T-helper 9 cell (primary cell): ENCODE measurements around the gene TROAP.

ENCODE experiments used
- DNase-seq: peaks from one replicate; pipeline ENCODE4 v3.0.0-alpha.2; 2020

The TROAP gene

DNA sequence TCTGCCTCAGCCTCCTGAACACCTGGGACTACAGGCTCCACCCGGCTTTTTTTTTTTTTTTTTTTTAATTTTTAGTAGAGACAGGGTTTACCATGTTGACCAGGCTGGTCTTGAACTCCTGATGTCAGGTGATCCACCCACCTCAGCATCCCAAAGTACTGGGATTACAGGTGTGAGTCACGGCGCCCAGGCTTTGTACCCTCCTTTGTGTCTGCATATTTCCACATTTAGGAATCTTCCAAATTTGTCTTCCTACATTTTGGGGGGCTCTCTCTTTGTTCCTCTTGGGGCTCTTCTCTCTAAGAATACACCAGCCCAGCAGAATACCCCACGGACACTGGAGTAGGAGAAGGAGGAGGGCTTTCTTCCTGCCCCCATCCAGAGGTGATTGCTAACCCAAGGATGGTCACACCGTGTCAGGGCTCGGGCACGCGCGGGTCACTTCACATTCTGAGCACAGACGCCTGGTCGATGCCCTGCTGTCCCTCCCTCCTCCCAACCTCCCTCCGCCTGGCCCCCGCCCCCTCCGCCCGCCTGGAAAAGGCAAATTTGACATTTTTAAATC is 21.5 kb downstream of the TROAP start:
- DNase-seq: no peak

DNA sequence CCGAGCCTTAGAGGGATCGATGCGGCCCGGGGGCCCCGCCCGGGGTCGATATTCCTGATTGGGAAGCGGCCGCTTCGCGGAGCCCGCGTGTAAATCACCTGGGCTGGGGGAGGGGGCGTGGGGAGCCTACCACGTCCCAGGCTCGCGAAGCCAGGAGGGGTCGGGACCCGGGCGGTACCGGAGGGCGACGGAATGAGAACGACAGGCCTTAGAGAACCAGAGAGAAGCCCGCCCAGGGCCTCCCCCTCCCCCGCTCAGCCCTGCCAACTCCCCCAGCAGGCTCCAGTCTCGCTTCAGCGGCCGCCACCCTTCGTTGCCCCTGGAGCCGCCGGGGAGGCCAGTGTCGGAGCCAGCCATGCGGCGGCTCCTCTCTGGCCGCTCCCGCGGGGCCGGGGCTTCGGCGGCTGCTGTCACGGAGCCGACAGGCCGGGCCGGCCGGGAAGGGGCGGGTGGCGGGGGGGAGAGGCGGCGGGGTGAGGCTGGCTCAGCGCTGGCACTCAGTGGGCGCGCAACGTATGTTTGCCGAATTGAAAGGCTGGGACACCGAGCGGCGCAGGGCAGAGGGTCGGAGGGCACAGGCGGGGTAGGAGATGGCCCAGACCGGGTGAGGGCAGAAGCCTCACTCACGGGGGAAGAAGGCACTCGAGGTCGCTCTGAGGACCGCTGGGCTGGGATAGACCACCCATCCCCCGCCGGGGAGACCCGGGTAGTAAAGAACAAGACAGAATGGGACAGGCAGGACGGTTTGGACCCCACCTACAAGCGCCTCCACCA is 22.2 kb downstream of the TROAP start:
- no peak for DNase-seq

DNA sequence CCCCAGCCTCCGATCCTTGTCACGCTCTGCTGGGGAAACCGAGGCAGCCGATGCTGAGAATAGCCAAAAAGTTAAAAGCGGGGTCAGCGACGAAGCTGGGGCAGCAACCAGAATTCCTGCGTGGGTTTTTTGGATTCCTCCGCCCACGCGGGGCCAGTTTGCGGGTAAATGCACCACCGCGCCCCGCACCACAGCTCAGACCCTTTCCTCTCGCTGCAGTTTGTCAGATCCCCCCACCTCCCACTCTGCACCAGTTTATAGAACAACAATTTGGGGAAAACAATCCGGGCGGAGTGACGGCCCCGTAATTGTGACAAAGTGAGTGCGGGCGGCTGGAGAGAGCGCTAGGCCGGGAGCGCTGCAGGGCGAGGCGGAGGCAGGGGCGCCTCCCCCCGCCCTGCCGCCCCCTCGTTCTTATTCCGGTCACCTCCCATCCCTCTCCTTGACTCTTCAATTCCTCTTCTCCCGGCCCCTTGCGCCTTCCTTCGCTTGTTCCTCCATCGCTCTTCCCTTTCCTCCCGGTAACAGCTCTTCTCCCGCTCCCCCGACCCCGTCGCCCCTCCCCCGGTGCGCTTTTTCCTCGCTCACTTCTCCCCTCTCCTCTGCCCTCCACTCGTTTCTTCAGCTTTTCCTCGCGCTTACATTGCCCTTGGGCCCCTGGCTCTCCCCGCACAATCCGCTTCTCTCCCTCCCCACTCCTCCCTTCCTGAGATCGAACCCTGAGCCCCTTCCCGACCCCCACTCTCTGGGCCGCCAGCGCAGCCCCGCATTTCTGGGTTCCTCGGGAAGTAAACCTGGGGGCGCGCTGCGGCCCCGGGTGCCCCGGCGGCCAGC is 23.0 kb downstream of the TROAP start:
- DNase-seq: no peak

DNA sequence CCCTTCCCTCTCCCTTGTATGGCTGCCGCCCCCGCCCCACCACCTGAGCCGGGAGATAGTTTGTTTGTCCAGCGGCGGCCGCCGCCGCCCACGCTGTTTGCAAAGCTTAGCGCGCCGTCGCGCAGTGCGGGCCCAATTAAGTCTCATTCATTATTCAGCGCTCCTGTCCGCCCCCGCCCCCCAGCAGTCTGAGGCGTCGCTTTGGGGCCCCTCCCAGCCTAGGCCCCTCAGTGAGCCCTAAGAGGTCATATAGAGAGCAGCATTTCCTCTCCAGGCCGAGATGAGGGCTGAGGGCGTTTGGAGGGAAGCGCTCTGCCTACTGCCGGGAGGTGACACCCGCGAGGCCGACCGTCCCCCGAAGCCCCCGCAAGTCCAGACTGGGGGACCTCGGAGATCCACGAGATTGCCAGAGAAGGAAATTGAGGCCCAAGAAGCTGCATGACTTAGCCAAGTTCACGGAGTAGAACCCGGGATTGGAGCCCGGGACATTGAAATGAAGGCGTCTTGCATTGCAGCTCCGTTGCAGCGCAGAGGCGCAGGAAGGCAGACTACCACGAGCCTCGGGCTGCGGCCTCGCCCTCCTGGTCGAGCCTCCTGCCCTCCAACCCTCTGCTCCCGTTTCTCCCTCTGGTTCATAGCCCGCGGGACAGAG is 23.7 kb downstream of the TROAP start, which contains the start of gene DNAJC22:
TSS of gene DNAJC22 (plus strand) at position 230 of the 652 bp plus-strand sequence. CDS start 1,985 bp downstream, outside the sequence.
- DNase-seq: no peak

DNA sequence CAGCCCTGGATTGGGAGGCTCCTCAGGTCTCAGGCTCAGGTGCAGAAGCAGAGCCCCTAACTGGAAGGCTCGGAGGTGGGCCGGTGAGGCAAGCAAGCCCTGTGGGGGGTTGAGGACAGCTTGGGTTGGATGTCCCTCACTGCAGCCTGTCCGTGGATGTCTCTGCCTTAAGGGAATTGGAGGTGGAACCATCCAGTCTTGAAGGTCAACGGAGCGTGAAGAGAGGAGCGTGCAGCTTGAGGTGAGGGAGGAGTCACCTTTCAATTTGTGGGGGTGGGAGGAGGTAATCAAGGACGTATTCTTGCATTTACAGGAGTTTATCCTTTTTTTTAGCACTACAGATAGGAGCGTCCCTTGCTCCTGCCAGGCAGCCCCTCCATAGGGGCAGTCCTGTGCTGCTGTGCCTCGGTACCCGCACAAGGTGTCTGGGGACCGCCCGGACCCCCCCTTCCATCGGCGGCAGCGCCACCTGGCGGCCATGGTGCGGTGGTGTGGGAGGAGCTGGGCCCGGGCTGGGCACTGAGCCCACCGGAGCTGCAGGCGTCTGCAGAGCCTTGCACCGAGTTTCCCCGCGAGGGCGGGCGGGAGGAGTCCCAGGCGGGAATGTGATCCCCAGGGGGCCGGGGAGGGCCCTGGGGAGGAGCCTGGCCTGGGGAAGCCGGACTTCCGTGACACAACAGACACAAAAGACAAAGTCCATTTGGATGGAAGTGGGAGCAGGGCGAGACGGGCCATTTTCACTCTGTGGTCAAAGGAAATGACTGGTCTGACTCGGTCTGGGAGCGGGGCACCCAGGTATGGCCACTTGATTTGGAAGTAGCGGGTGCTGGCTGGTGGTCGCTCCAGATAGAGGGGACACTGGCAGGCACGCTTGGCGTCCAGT is 24.5 kb downstream of the TROAP start:
- DNase-seq: peak; percentile 83

DNA sequence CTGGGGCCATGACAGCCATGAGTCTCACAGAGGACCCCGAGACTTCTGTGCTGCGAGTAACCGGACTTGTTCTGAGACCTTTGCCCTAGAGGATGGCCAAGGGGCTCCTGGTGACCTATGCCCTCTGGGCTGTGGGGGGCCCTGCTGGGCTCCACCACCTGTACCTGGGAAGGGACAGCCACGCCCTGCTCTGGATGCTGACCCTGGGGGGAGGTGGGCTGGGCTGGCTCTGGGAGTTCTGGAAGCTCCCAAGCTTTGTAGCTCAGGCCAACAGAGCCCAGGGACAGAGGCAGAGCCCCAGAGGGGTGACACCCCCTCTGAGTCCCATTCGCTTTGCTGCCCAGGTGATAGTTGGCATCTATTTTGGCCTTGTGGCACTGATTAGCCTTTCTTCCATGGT is 25.7 kb downstream of the TROAP start:
- DNase-seq: no peak

DNA sequence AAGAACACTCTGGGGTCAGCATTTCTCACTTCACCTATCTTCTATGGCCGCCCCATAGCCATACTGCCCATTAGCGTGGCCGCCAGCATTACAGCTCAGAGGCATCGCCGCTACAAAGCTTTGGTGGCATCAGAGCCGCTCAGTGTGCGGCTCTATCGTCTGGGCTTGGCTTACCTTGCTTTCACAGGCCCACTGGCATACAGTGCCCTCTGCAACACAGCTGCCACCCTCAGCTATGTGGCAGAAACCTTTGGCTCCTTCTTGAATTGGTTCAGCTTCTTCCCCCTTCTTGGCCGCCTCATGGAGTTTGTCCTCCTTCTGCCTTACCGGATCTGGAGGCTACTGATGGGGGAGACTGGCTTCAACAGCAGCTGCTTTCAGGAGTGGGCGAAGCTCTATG is 26.2 kb downstream of the TROAP start:
- DNase-seq: no peak

DNA sequence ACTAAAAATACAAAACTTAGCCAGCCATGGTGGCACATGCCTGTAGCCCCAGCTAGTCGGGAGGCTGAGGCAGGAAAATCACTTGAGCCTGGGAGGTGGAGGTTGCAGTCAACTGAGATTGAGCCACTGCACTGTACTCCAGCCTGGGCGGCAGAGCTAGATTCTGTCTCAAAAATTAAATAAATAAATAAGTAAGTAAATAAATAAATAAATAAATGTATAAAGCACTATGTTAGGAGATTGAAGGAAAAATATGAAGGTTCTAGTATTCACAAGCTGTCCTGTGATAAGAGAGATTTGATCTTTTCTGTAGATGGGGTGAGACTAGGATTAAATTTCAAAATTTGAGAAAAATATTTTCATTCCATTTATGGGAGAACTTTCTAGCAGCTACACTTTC is 29.3 kb downstream of the TROAP start:
- no peak for DNase-seq

DNA sequence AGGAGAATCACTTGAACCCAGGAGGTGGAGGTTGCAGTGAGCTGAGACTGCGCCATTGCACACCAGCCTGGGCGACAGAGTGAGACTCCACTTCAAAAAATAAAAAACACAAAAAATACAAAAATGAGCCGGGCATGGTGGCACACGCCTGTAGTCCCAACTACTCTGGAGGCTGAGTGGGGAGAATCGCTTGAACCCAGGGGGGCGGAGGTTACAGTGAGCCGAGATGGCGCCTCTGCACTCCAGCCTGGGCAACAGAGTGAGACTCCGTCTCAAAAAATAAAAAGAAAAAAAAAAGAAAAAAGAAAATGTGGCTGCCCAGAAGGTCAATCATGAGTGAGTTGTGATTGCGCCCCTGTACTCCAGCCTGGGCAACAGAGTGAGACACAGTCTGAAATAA is 32.9 kb downstream of the TROAP start:
- DNase-seq: no peak

DNA sequence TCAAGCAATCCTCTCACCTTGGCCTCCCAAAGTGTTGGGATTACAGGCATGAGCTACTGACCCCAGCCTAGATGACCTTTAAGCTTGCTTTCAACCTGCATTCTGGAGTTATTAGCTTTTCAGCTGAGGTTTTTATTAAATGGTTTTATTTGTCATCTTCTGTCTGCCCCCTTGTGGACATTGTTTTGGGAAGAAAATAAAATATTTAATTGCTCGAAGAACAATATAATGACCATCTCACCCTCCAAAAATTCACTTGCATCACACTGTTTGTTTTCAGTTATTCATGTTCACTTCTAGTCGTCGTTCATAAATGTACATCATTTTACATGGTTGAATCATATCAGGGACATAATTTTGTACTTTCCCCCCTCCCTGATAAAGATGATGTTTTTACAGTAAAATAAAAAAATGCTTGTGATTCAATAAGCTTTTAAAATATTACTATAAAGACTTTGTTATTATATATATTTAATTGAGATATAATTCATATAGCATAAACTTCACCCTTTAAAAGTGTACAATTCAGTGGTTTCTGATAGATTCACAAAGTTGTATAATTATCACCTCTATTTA is 34.1 kb downstream of the TROAP start:
- DNase-seq: no peak

DNA sequence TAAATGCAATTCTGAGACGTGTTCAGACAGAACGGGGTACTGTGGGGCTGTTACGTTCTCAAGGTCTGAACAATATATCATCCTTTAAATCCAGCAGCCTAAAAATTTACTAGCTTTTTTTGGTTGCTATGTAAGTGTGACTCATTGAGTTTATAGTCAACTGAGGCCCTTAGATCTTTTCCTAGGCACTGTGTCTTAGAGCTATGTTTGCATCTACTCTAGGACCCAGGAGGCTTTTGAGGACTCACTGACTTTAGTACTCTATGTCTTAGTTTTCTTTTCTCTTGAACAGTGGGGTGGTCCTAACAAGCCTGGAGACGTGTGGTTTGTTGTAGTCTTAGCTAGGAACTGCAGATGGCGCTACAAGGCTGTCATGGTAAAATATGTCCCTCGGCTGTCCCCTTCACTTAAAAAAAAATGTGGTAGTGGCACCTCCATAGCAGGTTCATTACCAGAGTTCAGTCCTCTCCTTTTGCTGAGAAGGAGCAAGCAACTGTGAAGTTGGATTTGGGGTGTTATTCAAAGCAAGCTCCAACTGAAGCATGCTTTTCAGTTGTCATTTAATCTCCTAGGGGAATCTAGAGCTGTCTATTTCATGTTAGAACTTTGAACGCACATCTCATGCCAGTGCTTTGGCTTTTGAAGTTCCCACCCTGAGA is 35.6 kb downstream of the TROAP start:
- DNase-seq: peak; percentile 31

DNA sequence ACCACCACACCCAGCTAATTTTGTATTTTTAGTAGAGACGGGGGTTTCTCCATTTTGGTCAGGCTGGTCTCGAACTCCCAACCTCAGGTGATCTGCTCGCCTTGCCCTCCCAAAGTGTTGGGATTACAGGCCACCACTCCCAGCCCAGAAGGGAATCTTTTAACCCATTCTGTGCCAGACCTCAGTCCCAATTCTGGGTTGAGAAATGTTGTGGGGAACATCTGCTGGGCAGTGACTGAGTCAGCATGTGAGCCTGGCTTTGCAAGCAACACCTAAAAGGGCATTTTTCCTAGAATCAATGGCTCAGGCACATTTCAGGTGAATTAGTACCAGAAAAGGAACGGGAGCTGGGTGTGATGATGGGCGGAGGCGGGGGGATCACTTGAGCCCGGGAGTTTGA is 36.6 kb downstream of the TROAP start:
- no peak for DNase-seq

DNA sequence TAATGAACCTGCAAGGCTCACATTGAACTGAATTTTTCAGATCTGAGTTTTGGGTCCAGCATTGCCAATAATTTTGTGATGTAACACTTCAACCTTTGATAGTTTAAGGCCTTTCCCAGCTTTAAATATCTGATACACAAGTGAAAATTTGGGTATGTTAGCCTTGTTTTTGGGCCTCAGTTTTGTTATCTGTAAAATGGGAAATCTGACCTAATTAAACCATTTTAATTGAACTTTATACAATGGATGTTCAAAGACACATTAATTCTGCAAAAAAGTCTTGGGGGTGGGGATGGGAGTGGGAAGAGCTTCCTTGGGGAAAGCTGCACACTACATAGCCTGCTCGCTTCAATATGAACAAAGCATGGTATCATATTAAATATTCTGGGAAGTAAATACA is 39.0 kb downstream of the TROAP start:
- no peak for DNase-seq

DNA sequence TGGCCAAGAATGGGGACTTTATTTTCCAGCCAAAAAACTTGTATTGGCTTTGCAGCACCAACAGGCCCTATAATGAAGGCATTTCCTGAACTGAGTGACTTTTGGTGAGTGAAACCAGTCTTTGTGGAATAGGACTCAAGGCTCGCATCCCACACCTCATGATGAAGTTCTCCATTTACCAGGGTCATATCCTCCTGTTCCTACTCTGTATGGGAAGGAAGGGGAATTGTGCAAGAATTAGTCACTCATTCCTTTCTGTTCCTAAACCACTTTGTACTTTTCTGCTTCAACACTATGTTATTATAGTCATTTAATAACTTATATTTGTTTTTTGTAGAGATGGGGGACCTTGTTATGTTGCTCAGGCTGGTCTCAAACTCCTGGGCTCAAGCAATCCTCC is 41.9 kb downstream of the TROAP start:
- no peak for DNase-seq

DNA sequence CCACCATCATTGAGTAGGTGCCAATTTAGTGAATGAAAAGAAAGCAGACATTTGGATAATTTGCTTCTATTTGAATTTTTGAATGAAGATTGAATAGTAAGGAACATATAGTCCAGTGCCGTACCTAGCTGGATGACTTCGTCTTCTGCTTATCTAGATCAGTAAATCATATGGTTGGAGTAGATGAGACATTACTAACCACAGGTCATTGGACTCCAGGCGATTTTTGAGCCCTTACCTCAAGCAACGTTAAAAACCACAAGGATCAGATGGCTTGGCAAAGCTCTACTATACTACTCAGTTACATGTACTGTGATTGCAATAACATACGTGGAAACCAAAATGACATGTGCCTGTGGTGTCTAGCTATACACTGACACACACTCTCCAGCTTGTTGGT is 42.5 kb downstream of the TROAP start:
- no peak for DNase-seq

DNA sequence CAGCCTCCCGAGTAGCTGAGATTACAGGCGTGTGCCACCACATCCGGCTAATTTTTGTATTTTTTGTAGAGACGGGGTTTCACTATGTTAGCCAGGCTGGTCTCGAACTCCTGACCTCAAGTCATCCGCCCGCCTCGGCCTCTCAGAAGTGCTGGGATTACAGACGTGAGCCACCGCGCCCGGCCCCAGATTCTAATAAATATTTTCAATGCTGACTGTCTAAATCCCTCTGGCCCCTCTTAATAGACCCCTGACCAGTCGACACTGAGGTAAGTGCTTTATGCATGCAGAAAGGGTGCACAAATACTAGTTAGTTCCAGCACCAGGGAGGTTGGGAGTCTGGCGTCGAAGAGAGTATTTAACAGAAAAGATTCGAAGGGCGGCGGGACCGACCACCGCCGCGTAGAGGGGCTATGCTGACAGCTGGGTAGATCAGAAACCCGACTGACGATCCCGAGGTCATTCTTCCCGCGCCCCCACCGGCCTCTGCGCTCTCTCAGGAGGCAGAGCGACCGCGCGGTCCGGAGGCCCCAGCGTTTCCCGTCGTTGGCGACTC is 43.1 kb downstream of the TROAP start:
- no peak for DNase-seq

DNA sequence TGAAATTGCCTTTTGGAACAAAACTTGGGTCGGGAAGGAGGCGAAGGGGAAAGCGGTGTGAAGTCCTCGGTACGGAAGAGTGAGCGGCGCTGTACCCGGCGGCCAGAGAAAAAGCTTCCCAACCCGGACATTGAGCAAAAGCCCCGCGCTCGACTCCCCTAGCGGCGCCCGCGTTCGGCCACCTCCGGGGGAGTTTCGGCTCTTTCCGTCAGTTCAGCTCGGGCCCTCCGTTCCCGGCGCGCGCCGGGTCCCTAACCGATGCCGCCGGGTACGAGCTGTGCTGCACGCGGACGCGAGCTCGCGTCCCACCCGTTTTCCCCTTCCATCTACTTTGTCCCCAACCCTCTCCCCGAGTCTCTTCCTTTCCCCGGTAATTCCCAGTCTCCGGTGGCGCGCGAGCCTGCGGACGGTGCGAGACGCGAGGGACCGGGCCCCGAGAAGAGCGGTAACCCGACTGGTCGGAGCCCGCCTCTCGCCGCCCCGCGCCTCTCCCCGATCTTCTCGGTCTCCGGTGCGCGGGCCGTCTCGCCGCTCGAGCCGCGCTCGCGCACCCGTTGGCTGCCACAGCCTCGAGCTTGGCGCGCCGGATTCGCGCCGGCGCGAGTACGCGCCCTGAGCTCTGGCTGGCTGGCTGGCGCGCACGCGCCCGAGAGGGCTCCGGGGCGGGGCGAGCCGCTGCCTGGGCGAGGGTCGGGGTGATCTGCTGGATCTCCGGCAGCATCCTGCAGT is 43.8 kb downstream of the TROAP start:
- DNase-seq: peak; percentile 77

DNA sequence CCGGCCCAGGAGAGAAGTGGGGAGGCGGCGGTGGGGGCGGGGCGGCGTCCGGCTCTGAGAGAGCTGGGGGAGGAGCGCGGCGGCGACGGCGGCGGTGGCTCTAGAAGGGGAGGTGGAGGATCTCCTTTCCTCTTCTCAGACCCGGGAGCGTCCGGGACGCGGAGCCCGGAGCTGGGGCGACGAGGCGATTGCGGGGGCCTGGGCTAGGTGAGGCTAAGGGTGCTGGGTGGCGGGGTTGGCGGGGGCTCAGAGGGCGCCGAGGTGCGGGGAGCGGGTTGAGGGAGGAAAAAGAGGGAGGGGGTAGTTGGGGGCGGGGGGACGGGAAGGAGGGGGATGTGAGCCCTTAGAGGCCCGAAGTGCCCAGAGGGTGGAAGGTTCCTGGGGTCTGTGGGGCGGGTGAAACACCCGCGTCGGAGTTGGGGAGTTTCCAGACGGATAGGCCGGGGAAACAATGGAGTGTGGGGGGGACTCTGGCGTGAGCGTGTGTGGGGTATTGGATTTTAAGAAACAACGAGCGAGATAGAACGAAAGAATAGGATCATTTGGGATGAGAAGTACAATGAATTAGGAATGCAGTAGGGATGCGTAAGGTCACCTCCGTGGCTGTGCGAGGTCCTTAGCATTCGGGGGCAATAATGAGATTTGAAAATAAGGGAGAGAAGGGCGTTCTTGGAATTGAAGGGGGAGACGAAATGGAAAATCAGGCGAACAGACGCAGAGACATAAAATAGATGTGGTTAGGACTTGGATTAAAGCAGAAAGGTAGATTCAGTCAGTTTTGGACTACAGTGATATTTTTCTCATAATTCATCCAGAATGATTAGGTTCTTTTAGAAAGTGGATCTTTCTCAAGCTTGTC is 44.6 kb downstream of the TROAP start, which contains the start of gene SPATS2:
TSS of gene SPATS2 (plus strand) at position 82 of the 859 bp plus-strand sequence. CDS start 93,551 bp downstream, outside the sequence.
- DNase-seq: no peak

DNA sequence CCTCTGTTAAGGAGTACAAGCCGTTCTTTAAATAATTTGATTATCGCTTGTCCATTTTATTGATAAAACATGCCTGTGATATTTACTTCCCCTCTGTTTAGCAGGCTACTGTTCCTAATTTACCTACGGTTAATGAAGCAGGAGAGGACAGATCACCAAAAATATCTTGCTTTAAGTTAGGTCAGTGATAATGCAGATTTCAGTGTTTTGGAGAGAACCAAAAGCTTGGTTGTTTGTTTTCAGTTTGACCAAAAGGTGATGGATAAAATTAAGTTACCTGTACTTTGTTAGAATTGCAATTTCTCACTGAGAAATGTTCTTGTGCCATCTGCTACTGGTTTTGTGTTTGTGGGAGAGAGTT is 45.2 kb downstream of the TROAP start:
- DNase-seq: no peak
